Testis (tissue), 2 donors: ENCODE data around the gene DLG3.

Experiments used
- CTCF ChIP-seq, 3 experiments: fragments of 450-650 bp in 2 of 3; fragments of 200-600 bp in 1 of 3; sonication (generic) in 1 of 3; IDR thresholded peaks; one replicate each; pipeline ENCODE4 v1.5.1; 2016 to 2019; ENCODE audit warnings: antibody characterized with exemption in 3 of 3, mild to moderate bottlenecking in 2 of 3, moderate library complexity in 1 of 3
- POLR2A ChIP-seq: fragments of 450-650 bp; IDR thresholded peaks from one replicate; pipeline ENCODE4 v1.6.1; 2017; ENCODE audit warnings: antibody characterized with exemption, mild to moderate bottlenecking, moderate library complexity

DNA sequence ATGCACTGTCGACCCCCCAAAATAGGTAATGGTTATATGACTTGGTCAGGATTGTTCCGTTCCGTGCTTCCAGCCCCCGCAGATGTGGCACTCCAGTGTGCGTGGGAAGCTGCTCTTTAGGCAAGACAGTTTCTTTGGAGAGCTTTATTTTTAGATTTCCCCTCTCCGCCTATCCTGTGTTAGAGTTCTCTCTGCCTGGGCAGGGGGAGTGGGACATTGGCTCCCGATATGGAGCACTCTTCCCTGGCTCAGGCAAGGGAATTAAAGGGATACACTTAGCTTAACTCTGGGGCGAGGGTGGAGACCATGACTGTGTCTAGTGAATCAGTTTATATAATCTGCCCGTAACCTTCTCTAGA is 36.0 kb downstream of the DLG3 start:
- TF ChIP-seq CTCF (IDR thresholded peaks at IDR 0.05) (no peak), POLR2A (no peak)
